GM19463 (cell line): ENCODE data around the gene COX7C.
"Not testable (repeated sequence)": the region's sequence is repeated elsewhere in the genome, so short reads cannot be mapped to it uniquely, and the experiment has no call there.

Source experiments
- ATAC-seq: cut with Tn5 transposase; IDR thresholded peaks from one replicate; pipeline ENCODE4 v1.9.1; 2021; ENCODE audit warnings: mild to moderate bottlenecking, moderate library complexity; ENCODE audit not compliant: unreplicated experiment

COX7C gene, protein sequence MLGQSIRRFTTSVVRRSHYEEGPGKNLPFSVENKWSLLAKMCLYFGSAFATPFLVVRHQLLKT

DNA sequence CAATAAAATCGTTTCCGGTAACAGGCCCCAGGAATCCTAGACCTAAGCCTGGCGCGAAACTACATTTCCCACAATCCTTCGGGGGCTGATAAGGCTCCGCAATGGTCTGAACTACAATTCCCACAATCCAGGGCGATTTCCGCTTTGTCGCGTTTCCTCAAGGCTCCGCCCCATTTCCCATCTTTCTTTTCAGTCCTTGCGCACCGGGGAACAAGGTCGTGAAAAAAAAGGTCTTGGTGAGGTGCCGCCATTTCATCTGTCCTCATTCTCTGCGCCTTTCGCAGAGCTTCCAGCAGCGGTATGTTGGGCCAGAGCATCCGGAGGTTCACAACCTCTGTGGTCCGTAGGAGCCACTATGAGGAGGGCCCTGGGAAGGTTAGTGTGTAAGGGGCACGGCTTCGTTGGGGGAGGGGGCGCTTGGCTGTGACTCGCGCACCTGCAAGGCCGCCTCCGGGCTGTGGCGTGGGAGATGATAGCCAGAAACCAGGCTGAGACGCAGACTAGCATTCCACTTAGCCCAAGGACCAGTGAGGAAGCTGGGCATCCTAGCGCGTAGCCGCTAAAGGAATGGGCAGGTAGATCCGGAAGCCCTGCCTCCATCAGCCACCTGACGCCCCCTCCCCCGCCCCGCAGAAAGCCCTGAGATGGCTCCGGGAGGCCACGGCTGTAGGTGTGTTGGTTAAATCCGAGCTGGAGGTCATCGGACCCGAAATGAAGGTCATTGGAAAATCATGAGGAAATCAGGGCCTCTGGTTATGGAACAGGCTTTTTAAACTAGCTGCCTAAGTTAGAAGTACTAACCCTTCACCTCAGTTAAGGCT lies at the start of gene COX7C:
COX7C (plus strand) TSS at position 186 of the 821 bp plus-strand sequence; CDS start at position 301, 115 bp downstream.
- peak; percentile 98 for ATAC-seq

DNA sequence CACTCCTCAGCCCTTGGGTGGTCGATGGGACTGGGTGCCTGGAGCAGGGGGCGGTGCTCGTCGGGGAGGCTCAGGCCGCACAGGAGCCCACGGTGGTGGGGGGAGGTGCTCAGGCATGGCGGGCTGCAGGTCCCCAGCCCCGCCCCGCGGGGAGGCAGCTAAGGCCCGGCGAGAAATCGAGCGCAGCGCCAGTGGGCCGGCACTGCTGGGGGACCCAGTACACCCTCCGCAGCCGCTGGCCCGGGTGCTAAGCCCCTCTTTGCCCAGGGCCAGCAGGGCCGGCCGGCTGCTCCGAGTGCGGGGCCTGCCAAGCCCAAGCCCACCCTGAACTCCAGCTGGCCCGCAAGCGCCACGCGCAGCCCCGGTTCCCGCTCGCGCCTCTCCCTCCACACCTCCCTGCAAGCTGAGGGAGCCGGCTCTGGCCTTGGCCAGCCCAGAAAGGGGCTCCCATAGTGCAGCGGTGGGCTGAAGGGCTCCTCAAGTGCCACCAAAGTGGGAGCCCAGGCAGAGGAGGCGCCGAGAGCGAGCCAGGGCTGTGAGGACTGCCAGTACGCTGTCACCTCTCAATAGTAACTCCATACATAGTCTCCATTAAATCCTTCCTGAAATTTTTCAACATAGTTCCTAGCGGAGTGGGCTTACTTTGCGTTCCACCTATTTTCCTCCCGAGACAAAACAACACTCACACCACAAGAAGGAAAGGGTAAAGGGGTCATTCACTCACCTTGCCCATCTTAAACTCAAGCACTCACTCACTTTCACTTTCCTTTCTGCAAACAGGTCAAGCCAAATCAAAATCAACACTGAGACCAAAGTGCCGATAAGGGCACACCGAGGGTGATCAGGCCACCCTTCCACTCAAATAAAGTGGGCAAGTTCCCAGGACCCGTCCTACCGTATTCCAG lies 48.0 kb upstream of the COX7C start:
- ATAC-seq = not testable (repeated sequence)

DNA sequence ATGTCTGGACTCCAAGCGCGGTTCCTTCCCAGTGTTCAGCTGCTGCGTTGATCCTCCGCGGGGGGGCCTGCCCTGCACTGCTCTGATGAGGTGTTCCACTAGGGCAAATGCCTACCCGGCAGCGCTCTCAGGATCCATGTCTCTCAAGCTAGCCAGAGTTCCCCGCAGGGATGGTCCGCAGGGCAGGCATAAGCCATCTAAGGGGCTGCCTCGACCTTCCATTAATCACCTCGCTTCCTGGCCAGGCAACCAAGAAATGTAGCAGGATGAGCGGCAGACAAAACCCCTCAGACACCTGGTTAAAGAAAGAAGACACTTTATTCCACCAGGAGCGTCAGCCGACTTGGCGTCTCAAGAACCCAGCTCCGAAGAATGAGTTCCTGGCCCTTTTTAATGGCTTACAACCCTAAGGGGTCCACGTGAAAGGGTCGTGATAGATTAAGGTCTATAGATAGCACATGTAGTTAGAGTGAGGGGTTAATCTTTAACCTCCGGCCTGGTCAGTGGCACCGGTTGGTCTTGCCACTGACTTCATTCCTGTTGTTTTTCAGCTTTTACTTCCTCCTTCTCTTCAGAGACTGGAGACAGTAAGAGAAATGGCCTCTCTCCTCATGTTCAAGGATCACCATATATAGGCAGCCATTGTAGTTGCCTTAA lies 47.2 kb upstream of the COX7C start:
- ATAC-seq = no peak

DNA sequence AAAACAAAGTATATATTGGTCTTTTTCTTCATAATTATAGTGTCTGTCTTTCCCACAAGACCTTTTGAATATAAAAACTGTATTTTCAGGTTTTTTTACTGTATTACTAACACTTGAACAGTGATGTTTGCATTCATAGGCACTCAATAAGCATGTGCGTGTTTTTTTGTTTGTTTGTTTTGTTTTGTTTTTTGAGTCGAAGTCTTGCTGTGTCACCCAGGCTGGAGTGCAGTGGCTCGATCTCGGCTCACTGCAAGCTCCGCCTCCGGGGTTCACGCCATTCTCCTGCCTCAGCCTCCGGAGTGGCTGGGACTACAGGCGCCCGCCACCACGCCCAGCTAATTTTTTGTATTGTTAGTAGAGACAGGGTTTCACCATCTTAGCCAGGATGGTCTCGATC lies 46.6 kb upstream of the COX7C start:
- ATAC-seq = not testable (repeated sequence)

DNA sequence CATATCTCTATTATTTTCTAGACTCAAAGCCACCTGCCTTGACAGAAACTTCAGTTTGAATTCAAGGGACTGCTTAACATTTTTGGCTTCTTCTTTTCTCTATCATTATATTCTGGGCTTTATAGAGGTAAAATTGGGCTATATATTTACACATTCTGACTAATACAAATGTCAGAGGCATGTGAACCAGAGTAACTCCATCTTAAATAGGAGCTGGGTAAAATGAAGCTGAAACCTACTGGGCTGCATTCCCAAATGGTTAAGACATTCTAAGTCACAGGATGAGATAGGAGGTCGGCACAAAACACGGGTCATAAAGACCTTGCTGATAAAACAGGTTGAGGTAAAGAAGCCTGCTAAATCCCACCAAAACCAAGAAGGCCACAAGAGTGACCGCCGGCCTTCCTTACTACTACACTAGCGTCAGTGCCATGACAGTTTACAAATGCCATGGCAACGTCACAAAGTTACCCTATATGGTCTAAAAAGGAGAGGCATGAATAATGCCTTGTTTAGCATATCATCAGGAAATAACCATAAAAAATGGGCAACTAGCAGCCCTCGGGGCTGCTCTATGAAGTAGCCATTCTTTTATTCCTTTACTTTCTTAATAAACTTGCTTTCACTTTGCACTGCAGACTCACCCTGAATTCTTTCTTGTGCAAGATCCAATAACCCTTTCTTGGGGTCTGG lies 44.8 kb upstream of the COX7C start:
- ATAC-seq = no peak

DNA sequence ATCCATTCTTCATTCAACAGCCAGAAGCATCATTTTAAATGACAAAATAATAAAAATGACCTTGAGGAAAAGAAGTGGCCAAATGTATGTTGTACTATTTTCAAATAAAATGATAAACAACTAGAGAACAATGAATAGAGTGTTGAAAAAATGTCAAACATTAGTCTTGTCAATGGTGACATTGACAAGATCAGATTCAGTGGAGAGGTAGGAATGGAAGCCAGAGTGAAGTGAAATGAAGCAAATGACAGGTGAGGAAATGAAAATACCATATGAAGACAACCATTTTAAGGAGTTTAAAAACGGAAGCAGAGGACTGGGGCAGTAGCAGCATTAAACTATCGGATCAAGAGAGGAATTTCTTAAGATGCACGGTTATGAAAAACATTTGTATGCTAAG lies 38.2 kb upstream of the COX7C start:
- no peak for ATAC-seq

DNA sequence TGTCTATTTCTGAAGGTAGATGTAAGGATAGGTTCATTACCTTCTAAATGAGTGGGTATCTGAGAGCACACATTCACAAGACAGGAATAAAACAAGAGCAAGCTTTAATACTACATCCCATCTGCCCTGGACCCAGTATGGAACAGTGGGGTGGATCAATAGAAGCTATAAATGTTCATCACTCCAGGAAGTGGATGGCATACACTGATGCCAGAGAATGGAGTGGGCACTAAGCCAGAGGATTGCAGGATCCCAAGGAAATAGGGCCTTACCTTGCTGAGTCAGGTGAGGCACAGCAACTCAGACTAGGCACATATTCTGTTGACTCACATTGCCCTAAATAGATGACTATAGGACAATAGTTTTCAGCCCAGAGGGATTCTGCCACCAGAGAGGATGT lies 21.3 kb upstream of the COX7C start:
- ATAC-seq = no peak

DNA sequence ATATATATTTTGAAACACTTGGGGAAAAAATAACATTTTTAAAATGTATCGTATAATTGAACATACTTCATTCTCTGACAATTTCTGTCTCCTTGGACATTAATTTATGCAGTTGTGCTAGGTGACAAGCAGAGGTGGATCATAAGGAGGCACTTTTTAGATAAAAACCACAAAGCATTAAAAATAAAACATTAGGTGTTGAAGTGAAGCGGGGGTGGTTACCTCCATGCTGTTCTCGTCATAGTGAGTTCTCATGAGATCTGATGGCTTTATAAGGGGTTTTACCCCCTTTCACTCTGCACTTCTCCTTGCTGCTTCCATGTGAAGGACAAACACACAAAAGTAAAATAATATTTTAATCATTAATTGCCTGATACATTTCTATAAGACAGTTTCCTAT lies 11.9 kb upstream of the COX7C start:
- no peak for ATAC-seq

DNA sequence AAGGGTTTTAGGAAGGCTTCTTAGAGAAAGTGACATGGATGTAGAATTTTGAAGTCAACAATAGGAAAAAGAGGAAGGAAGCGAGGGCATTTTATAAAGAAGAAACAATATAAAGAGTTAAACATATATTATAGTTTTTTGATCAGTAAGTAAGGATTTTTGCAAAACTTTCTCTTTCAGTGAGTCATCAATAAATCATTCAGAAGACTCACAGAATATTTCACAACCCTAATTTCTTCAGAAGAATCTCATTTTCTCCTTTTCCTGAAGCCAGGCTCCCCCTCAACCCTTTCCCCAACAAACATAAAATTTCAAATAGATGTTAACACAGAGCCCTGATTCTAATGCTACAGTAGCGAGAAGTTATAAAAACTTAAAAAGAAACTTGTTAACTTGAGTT lies 4.3 kb upstream of the COX7C start:
- no peak for ATAC-seq

DNA sequence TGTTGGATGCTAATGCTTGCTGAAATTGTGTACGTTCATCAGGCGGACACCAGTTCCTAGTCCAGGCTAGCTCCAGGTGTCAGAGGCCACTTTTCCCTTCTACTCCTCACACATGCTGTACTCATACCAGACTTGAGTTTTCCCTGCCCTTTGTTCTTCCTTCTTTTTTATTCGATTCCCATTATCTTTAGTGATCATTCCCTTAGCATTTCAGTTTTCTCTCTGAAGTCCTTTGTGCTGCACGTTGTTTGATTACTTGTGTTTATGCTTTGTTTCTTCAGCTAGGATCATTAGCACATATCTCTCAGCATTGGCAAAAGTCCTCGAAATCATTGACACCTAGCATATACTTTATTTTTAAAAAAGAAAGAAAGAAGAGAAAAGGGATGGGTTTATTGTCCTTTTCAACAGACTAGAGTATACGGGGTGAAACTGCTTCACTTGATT lies 409 bp upstream of the COX7C start:
- no peak for ATAC-seq

DNA sequence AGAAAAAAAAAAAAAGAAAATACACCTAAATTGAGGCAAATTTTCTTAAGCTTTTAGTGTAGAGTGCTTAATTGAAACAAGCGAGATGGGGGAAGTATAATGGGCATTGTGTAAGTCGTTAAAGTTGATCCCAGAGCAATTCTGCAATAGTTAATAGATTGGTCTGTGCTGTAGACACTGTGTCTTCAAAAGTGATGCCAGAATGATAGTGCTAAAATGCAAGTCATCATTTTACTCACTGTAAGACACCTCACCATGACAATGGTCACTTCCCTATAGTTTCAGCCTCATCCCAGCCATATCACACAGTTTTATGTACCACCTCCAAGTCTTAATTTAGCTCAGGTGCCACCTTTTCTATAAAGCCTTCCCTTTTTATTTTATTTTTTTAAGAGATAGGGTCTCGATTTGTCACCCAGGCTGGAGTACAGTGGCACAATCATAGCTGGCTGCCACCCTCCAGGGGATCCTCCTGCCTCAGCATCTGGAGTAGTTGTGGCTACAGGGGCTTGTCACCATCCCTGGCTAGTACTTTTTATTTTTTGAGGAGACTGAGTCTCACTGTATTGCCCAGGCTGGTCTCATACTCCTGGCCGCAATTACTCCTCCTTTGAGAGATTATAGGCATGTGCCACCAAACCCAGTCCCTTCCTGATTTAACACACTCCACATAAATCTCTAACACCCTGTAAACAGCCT lies 6.2 kb downstream of the COX7C start:
- ATAC-seq = no peak

DNA sequence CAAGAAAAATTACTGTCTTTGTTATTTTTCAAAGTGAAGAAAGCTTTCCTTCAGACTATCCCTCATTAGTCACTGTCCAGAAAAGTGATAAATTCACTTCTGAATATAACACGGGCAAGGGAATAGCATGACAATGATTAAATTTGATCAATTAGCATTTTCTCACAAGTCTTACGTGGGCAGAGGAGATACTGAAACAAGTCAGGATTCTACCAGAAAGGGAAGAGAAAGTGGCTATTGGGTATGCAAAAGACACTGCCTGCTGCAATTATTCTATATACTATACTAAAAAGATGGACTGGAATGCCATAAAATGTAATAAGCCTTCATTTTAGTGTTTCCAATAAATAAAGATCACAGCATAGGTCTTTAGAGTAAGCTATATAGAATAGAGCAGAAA lies 7.4 kb downstream of the COX7C start:
- peak; percentile 46 for ATAC-seq

DNA sequence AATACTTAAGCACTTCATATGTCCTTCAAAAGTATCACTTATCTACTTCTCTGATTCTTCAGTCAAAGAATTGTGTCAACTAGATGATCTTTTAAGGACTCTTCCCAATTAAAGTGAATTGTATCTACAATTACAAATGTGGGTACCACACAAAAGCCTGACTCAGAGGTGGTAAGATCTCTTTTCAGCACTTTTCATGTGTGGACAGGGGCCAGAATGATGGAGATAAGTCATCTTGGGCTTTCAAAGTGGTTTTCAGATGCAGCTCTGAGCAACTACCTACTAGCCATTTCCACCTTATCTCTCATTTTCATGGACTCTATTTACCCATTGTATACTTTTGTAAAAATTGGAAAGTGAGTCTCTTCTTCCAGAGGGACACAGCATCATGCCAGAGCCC lies 8.4 kb downstream of the COX7C start:
- ATAC-seq = no peak

DNA sequence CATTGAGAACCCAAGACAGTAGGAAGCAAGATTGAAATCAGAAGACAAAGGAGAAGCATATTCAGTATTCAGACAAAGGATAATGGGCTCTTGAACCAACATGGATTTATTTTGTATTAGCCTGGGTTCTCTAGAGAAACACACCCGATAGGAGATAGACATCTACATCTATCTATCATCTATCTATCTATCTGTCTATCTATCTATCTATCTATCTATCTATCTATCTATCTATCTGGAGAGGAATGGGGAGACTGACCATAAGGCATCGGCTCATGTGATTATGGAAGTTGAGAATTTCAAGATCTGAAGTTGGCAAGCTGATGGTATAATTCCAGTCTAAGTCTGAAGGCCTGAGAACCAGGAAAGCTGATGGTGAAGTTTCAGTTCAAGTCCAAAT lies 13.4 kb downstream of the COX7C start:
- no peak for ATAC-seq

DNA sequence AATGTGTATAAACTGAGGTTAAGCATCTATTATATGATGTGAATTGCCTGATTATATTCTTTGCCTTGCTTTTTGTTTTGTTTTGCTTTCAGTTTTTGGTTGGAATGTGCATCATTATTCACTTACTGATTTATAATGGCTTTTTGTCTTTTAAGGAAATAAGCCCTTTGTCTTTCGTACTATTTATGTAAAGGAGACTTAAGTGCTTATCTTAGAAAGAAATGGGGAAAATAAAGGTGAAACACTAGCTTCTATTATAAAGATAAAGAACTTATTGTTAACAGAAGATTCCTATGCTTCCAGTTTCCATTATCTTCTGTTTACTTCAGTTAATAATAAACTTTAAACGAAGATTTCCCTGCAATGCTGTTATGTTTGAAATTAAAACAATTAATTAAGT lies 23.3 kb downstream of the COX7C start:
- ATAC-seq = no peak

DNA sequence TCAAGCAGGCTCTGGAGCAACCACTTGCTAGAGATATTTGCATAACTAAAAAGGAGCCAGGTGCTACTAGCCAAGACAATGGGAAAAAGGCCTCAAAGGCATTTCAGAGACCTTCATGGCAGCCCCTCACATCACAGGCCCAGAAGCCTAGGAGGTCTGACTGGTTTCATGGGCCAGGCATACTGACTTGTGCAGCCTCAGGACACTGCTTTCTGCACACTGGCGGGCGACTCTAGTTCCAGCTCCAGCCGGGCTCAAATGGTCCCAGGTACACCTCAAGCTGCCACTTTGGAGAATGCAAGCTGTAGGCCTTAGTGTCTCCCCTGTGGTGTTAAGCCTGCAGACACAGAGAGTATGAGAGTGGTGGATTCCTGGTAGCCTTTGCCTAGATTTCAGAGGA lies 27.1 kb downstream of the COX7C start:
- no peak for ATAC-seq

DNA sequence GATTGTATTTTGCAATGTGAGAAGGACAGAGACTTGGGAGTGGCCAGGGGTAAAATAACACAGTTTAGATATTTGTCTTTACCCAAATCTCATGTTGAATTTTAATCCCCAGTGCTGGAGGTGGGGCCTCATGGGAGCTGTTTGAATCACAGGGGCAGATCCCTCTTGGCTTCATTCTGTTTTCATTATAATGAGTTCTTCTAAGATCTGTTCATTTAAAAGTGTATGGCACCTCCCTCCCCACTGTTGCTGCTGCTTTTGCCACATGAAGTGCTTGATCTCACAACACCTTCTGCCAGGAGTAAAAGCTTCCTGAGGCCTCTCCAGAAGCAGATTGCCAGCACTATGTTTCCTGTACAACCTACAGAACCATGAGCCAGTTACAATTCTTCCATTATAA lies 28.1 kb downstream of the COX7C start:
- ATAC-seq = no peak

DNA sequence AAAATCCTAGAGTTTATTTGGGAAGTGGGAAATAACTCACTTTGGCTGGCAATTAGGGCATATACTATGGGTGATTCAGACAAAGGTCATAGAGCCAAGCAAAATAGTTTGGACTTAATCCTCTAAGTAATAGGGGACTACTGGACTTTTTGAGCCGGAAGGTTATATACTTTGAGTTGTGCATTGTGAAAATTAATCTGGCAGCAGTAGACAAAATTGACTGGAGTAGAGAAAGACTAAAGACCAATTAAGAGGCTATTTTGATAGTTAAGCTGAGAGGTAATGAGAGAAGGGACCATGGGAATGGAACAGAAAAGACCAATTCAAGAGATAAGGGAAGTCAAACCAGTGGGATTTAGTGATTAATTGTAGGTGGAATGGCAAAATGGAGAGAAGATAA lies 28.9 kb downstream of the COX7C start:
- no peak for ATAC-seq

DNA sequence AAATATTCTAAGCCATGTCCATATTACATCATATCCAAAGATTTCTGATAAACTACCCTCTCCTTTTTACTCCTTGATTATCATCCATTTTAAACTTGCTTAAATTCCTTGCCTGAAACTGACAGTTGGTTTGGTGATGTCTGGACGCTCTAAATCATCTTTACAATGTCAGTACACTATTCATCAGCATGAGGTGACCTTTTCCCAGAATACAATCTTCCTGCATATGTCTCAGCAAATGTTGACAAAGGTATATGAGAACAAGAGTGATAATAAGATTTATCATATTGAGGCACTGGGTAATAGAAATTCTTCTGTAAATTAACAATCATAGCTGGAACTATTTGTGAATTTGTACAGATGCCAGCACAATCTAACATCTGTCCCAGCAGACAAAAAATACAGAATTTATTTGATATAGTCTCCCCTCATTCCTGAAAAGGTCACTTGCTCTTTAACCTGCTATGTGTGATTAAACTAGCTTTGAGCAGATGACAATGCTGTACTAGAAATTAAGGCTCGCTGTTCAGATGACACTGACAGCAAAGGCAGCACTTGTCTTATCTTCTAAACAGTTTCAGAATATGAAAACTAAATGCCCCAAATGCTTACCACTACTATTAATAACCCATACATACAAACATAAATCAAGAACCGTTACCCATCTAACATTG lies 32.2 kb downstream of the COX7C start:
- ATAC-seq = no peak
